ENCODE results near the gene CLIC3.

Gene CLIC3

GRCh38 chr9:136945333-136946227 is 50.8 kb downstream of the CLIC3 start:
- Histone ChIP-seq H3K27ac (peak overlapping the region in 3 of 11 experiments; percentile 38 to 96 (median 94); a peak in 6 of 22 replicates), H3K9ac (peak overlapping the region in 2 of 11 experiments; percentile 9 to 23; a peak in 1 of 22 replicates)

More at GRCh38 chr9:136945333-136946227, 50.8 kb downstream of the CLIC3 start:
- TF ChIP-seq Cebpa-rat (IDR thresholded peaks at IDR 0.05), result no peak
- peaks cover 32 to 70% (median 53%) of the 10 kb centered on the region in 10 experiments for H3K4me1 ChIP-seq
- H3K4me3 ChIP-seq, result no peak overlapping the region; a peak in 1 of 20 replicates
- peaks cover 24 to 31% (median 28%) of the 10 kb centered on the region in 11 experiments for H3K36me3 ChIP-seq
- H3K27me3 ChIP-seq, result no peaks in the 10 kb centered on the region
- no peaks in the 10 kb centered on the region for H3K9me3 ChIP-seq (replicated peaks in 1 of 11)
- H3K4me2 ChIP-seq, result peak overlapping the region; percentile 27 to 78 (median 51); a peak in 21 of 22 replicates
- H4K20me1 ChIP-seq, result peaks cover 32 to 38% (median 36%) of the 10 kb centered on the region in 11 experiments; a peak in 21 of 22 replicates

Measured in BLaER1 treated with 17β-estradiol and CSF1 and Interleukin-3, amounts not matched to agents 10 nM and 100 nM (cell line).